HepG2 (cell line): ENCODE measurements around the gene COMMD1. TPM values are rescaled to one million over a fixed set of nuclear protein-coding genes. Genes with fewer than 3 reads are reported as not detected.

ENCODE experiments used
- CC2D1A ChIP-seq: sonication (generic); formaldehyde crosslinking; IDR thresholded peaks from 2 replicates; pipeline ENCODE4 v1.8.1; 2023; ENCODE audit warnings: mild to moderate bottlenecking, missing genetic modification reagents
- LCORL ChIP-seq, 2 experiments: fragments of 450-650 bp in 1 of 2; sonication (generic) in 1 of 2; formaldehyde crosslinking in 1 of 2; IDR thresholded peaks; 2 replicates each; pipeline versions ENCODE4 v1.5.0 to v1.6.1; 2017 to 2020; ENCODE audit warnings: antibody characterized with exemption in 1 of 2, missing genetic modification reagents in 1 of 2
- MTF1 ChIP-seq: sonication (generic); formaldehyde crosslinking; IDR thresholded peaks from 2 replicates; pipeline ENCODE4 v1.5.0; 2020; ENCODE audit warnings: missing genetic modification reagents
- MXD4 ChIP-seq: IDR thresholded peaks from 2 replicates; pipeline ENCODE4 v1.6.1; 2016; ENCODE audit warnings: mild to moderate bottlenecking, missing biosample characterization, missing genetic modification reagents
- NFIB ChIP-seq: sonication (generic); formaldehyde crosslinking; IDR thresholded peaks from 2 replicates; pipeline ENCODE4 v1.9.0; 2021; ENCODE audit warnings: missing genetic modification reagents, mild to moderate bottlenecking, borderline replicate concordance
- SP4 ChIP-seq: sonication (generic); formaldehyde crosslinking; IDR thresholded peaks from 2 replicates; pipeline ENCODE4 v1.8.1; 2023; ENCODE audit warnings: mild to moderate bottlenecking, missing genetic modification reagents
- ZFP37 ChIP-seq: sonication (generic); formaldehyde crosslinking; IDR thresholded peaks from 2 replicates; pipeline ENCODE4 v1.4.0; 2020; ENCODE audit warnings: missing genetic modification reagents, borderline replicate concordance
- ZNF549 ChIP-seq: sonication (generic); formaldehyde crosslinking; IDR thresholded peaks from 2 replicates; pipeline ENCODE4 v1.5.0; 2020; ENCODE audit warnings: missing genetic modification reagents
- ZNF570 ChIP-seq: sonication (generic); formaldehyde crosslinking; IDR thresholded peaks from 2 replicates; pipeline ENCODE4 v1.4.0; 2020; ENCODE audit warnings: mild to moderate bottlenecking, missing genetic modification reagents, borderline replicate concordance
- ZNF615 ChIP-seq: sonication (generic); formaldehyde crosslinking; IDR thresholded peaks from 2 replicates; pipeline ENCODE4 v1.5.0; 2020; ENCODE audit warnings: mild to moderate bottlenecking, missing genetic modification reagents, borderline replicate concordance
- ZNF619 ChIP-seq: sonication (generic); formaldehyde crosslinking; IDR thresholded peaks from 2 replicates; pipeline ENCODE4 v1.4.0; 2020; ENCODE audit warnings: mild to moderate bottlenecking, missing genetic modification reagents
- ZNF7 ChIP-seq: IDR thresholded peaks from 2 replicates; pipeline ENCODE4 v1.6.1; 2016; ENCODE audit warnings: missing biosample characterization, missing genetic modification reagents
- ZNF816 ChIP-seq: sonication (generic); formaldehyde crosslinking; IDR thresholded peaks from 2 replicates; pipeline ENCODE4 v1.8.0; 2022; ENCODE audit warnings: missing genetic modification reagents, mild to moderate bottlenecking, borderline replicate concordance
- ZSCAN12 ChIP-seq: sonication (generic); formaldehyde crosslinking; IDR thresholded peaks from 2 replicates; pipeline ENCODE4 v1.9.0; 2021; ENCODE audit warnings: mild to moderate bottlenecking, missing genetic modification reagents
- ZZZ3 ChIP-seq: sonication (generic); formaldehyde crosslinking; IDR thresholded peaks from 2 replicates; pipeline ENCODE4 v1.4.0; 2020; ENCODE audit warnings: missing genetic modification reagents, mild to moderate bottlenecking, borderline replicate concordance
- polyA plus RNA-seq, 8 experiments: library from polyadenylated mRNA; depleted of rRNA in 3 of 8; stranded (reverse) in 7 of 8; unstranded in 1 of 8; fragments of >200 nt; fragmentation: Illumina TruSeq in 4 of 8; extraction: Trizol in 4 of 8; gene quantifications; 2 replicates each; pipeline versions ENCODE4 v1.2.1 to v1.2.3, GENCODE V29; 2011 to 2016; ENCODE audit warnings: low read depth in 4 of 8, missing spikeins in 1 of 8, mixed read lengths in 1 of 8; ENCODE audit not compliant: insufficient read depth in 1 of 8
- total RNA-seq, 5 experiments: library from RNA; depleted of rRNA; stranded (reverse); fragments of >200 nt; fragmentation: Illumina TruSeq; extraction: Trizol; gene quantifications; 2 replicates each; pipeline ENCODE4 v1.2.3, GENCODE V29; 2016; ENCODE audit warnings: low read depth in 1 of 5
- TF ChIP-seq, protein P1 (sequence below): sonication (generic); formaldehyde crosslinking; IDR thresholded peaks from 2 replicates; pipeline ENCODE4 v1.5.1; 2020; ENCODE audit warnings: missing genetic modification reagents, mild to moderate bottlenecking, borderline replicate concordance
- TF ChIP-seq, protein P2 (sequence below): IDR thresholded peaks from 2 replicates; pipeline ENCODE4 v1.6.1; 2018; ENCODE audit warnings: missing genetic modification reagents
- TF ChIP-seq, protein P3 (sequence below): sonication (generic); formaldehyde crosslinking; IDR thresholded peaks from 2 replicates; pipeline ENCODE4 v1.5.0; 2020; ENCODE audit warnings: mild to moderate bottlenecking, missing genetic modification reagents
- TF ChIP-seq, protein P4 (sequence below): sonication (generic); formaldehyde crosslinking; IDR thresholded peaks from 2 replicates; pipeline ENCODE4 v1.4.0; 2020; ENCODE audit warnings: missing genetic modification reagents, borderline replicate concordance
- TF ChIP-seq, protein P5 (sequence below): sonication (generic); formaldehyde crosslinking; IDR thresholded peaks from 2 replicates; pipeline ENCODE4 v1.5.0; 2020; ENCODE audit warnings: missing genetic modification reagents

COMMD1 gene
- total and polyA plus RNA-seq, 2 of the 13 experiments (the other 11 are each of a cell fraction or from before 2014, with no cell fraction given): 25.7 to 105 TPM

DNA sequence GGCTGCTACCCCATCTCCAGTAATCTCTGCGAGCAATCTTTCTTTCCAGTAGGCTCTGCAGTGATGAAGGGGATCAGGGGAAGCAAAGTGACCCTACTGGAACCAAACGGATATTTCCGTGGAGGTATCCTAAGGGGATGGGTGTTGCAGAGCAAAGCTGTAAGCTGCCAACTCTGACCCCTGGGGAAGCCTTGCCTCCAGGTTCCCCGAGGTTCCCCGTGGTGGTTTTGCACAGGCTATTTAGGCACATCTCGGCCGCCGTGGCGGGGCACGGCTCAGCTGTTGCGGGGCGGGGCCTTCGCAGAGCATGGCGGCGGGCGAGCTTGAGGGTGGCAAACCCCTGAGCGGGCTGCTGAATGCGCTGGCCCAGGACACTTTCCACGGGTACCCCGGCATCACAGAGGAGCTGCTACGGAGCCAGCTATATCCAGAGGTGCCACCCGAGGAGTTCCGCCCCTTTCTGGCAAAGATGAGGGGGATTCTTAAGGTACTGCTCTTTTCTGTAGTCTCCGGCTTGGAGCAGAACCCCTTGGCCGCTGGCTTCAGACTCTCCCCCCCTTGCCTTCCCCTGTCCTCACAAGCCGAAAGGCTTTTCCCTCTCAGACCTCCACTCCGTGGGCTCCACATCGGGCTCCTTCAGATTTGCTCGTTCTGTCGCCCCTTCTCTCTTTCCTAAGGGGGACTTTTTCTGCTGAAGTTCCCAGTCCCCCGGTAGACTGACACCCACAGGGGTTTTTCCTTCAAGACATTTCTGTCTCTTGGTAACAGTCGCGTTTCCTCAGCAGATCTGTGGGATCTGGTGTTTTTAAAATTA is at the start of gene COMMD1 (continued):
- TF ChIP-seq, protein P1, sequence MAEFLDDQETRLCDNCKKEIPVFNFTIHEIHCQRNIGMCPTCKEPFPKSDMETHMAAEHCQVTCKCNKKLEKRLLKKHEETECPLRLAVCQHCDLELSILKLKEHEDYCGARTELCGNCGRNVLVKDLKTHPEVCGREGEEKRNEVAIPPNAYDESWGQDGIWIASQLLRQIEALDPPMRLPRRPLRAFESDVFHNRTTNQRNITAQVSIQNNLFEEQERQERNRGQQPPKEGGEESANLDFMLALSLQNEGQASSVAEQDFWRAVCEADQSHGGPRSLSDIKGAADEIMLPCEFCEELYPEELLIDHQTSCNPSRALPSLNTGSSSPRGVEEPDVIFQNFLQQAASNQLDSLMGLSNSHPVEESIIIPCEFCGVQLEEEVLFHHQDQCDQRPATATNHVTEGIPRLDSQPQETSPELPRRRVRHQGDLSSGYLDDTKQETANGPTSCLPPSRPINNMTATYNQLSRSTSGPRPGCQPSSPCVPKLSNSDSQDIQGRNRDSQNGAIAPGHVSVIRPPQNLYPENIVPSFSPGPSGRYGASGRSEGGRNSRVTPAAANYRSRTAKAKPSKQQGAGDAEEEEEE: peak; percentile 32; the same call in 1 of the 2 replicates
- TF ChIP-seq ZFP37 (no peak), ZNF615 (CRISPR knock-in tag) (peak; percentile 51; the same call in 1 of the 2 replicates), ZSCAN12 (CRISPR knock-in tag) (no peak; the same call in 1 of the 2 replicates), ZNF7 (CRISPR knock-in tag) (no peak), MXD4 (CRISPR knock-in tag) (peak; percentile 83), ZNF619 (CRISPR knock-in tag) (peak; percentile 70; the same call in 1 of the 2 replicates), ZNF549 (CRISPR knock-in tag) (no peak), CC2D1A (CRISPR knock-in tag) (no peak), ZNF816 (CRISPR knock-in tag) (no peak; the same call in 1 of the 2 replicates), MTF1 (CRISPR knock-in tag) (no peak), ZZZ3 (CRISPR knock-in tag) (peak; percentile 89; the same call in 1 of the 2 replicates), ZNF570 (CRISPR knock-in tag) (no peak), NFIB (CRISPR knock-in tag) (no peak), SP4 (peak; percentile 88), LCORL (IDR thresholded peaks at IDR 0.05) (no peak), LCORL (CRISPR knock-in tag; IDR thresholded peaks at IDR 0.05) (peak; percentile 84)
- TF ChIP-seq, protein P2, sequence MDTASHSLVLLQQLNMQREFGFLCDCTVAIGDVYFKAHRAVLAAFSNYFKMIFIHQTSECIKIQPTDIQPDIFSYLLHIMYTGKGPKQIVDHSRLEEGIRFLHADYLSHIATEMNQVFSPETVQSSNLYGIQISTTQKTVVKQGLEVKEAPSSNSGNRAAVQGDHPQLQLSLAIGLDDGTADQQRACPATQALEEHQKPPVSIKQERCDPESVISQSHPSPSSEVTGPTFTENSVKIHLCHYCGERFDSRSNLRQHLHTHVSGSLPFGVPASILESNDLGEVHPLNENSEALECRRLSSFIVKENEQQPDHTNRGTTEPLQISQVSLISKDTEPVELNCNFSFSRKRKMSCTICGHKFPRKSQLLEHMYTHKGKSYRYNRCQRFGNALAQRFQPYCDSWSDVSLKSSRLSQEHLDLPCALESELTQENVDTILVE: peak; percentile 65; the same call in 1 of the 2 replicates
- TF ChIP-seq, protein P3, sequence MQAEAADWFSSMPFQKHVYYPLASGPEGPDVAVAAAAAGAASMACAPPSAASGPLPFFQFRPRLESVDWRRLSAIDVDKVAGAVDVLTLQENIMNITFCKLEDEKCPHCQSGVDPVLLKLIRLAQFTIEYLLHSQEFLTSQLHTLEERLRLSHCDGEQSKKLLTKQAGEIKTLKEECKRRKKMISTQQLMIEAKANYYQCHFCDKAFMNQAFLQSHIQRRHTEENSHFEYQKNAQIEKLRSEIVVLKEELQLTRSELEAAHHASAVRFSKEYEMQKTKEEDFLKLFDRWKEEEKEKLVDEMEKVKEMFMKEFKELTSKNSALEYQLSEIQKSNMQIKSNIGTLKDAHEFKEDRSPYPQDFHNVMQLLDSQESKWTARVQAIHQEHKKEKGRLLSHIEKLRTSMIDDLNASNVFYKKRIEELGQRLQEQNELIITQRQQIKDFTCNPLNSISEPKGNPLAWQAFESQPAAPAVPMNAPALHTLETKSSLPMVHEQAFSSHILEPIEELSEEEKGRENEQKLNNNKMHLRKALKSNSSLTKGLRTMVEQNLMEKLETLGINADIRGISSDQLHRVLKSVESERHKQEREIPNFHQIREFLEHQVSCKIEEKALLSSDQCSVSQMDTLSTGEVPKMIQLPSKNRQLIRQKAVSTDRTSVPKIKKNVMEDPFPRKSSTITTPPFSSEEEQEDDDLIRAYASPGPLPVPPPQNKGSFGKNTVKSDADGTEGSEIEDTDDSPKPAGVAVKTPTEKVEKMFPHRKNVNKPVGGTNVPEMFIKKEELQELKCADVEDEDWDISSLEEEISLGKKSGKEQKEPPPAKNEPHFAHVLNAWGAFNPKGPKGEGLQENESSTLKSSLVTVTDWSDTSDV (CRISPR knock-in tag): no peak
- TF ChIP-seq, protein P4, sequence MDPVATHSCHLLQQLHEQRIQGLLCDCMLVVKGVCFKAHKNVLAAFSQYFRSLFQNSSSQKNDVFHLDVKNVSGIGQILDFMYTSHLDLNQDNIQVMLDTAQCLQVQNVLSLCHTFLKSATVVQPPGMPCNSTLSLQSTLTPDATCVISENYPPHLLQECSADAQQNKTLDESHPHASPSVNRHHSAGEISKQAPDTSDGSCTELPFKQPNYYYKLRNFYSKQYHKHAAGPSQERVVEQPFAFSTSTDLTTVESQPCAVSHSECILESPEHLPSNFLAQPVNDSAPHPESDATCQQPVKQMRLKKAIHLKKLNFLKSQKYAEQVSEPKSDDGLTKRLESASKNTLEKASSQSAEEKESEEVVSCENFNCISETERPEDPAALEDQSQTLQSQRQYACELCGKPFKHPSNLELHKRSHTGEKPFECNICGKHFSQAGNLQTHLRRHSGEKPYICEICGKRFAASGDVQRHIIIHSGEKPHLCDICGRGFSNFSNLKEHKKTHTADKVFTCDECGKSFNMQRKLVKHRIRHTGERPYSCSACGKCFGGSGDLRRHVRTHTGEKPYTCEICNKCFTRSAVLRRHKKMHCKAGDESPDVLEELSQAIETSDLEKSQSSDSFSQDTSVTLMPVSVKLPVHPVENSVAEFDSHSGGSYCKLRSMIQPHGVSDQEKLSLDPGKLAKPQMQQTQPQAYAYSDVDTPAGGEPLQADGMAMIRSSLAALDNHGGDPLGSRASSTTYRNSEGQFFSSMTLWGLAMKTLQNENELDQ (CRISPR knock-in tag): no peak
- TF ChIP-seq, protein P5, sequence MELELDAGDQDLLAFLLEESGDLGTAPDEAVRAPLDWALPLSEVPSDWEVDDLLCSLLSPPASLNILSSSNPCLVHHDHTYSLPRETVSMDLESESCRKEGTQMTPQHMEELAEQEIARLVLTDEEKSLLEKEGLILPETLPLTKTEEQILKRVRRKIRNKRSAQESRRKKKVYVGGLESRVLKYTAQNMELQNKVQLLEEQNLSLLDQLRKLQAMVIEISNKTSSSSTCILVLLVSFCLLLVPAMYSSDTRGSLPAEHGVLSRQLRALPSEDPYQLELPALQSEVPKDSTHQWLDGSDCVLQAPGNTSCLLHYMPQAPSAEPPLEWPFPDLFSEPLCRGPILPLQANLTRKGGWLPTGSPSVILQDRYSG (CRISPR knock-in tag): no peak
